PFSK-1 (cell line): ENCODE results near the gene OPCML.

Experiments
- FOXP2 ChIP-seq: optimal IDR thresholded peaks from 2 replicates; pipeline ENCODE3; 2011; ENCODE audit warnings: borderline replicate concordance, control low read depth, inconsistent platforms; ENCODE audit not compliant: insufficient read depth; ENCODE audit errors: extremely low read length, extremely low read depth
- POLR2AphosphoS5 ChIP-seq: IDR thresholded peaks from 2 replicates; pipeline ENCODE4 v1.6.1; 2012; ENCODE audit warnings: low read depth, mild to moderate bottlenecking, control low read depth, low read length, moderate library complexity
- SIN3A ChIP-seq: IDR thresholded peaks from 2 replicates; pipeline ENCODE4 v1.6.1; 2012; ENCODE audit warnings: mild to moderate bottlenecking, low read length, moderate library complexity, borderline replicate concordance; ENCODE audit not compliant: insufficient read depth
- TAF1 ChIP-seq: IDR thresholded peaks from 2 replicates; pipeline ENCODE4 v1.6.1; 2012; ENCODE audit warnings: low read length, control low read depth, borderline replicate concordance; ENCODE audit not compliant: insufficient read depth
- TF ChIP-seq, protein P1 (sequence below), 2 experiments: IDR thresholded peaks; 2 replicates each; pipeline versions ENCODE4 v1.6.1 to v1.8.0; 2011 to 2012; ENCODE audit warnings: low read depth in 2 of 2, low read length in 2 of 2, control low read depth in 1 of 2, inconsistent platforms in 1 of 2, mild to moderate bottlenecking in 1 of 2, moderate library complexity in 1 of 2; ENCODE audit not compliant: insufficient read depth in 1 of 2

OPCML gene

GRCh38 chr11:133052537-133052936, 479.8 kb downstream of the OPCML start:
- TF ChIP-seq POLR2AphosphoS5, result no peak
- no peak for TF ChIP-seq TAF1
- TF ChIP-seq SIN3A, result no peak
- no peak for TF ChIP-seq FOXP2
- TF ChIP-seq, protein P1, sequence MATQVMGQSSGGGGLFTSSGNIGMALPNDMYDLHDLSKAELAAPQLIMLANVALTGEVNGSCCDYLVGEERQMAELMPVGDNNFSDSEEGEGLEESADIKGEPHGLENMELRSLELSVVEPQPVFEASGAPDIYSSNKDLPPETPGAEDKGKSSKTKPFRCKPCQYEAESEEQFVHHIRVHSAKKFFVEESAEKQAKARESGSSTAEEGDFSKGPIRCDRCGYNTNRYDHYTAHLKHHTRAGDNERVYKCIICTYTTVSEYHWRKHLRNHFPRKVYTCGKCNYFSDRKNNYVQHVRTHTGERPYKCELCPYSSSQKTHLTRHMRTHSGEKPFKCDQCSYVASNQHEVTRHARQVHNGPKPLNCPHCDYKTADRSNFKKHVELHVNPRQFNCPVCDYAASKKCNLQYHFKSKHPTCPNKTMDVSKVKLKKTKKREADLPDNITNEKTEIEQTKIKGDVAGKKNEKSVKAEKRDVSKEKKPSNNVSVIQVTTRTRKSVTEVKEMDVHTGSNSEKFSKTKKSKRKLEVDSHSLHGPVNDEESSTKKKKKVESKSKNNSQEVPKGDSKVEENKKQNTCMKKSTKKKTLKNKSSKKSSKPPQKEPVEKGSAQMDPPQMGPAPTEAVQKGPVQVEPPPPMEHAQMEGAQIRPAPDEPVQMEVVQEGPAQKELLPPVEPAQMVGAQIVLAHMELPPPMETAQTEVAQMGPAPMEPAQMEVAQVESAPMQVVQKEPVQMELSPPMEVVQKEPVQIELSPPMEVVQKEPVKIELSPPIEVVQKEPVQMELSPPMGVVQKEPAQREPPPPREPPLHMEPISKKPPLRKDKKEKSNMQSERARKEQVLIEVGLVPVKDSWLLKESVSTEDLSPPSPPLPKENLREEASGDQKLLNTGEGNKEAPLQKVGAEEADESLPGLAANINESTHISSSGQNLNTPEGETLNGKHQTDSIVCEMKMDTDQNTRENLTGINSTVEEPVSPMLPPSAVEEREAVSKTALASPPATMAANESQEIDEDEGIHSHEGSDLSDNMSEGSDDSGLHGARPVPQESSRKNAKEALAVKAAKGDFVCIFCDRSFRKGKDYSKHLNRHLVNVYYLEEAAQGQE (IDR thresholded peaks at IDR 0.05; ENCODE audit: insufficient read depth in 1 of 2, low read depth in 2 of 2, low read length in 2 of 2), result no peak

DNA sequence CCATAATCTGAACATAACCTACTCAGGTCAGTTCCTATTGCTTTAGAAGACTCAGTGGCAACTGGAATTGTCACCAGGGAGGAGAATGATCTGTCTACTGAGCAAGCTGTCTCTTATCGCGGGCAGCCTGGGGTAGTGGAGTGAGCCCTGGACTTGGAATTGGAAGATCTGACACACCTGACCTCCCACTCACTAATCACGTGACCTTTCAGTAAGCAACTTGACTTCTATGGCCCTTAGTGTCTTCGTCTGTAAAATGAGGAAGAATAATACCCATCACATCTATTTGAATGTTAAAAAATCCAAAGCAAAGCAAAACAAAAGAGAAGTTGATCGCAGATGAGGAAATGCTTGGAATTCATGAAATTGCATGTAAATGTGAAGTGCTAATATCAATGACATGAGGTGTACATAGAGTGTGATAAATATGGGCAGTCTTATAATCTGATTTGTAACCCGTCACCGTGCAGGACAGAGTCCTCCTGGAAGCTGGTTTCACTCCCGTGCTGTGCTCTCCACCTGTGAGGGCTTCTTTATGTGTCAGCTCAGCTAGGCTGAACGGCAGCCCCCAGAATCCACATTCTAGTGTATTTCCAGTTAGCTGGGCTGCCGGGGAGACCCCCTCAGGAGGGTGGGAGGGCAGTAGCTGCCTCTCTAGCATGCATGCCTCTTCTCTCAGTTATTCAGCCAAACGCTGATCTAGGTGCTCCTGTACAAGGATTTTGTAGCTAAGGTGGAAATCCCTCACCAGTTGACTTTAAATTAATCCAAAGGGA, 482.9 kb downstream of the OPCML start:
- TF ChIP-seq, protein P1 (IDR thresholded peaks at IDR 0.05; ENCODE audit: insufficient read depth in 1 of 2, low read depth in 2 of 2, low read length in 2 of 2), result no peak
- TF ChIP-seq POLR2AphosphoS5 (no peak), TAF1 (no peak), FOXP2 (no peak), SIN3A (no peak)

DNA sequence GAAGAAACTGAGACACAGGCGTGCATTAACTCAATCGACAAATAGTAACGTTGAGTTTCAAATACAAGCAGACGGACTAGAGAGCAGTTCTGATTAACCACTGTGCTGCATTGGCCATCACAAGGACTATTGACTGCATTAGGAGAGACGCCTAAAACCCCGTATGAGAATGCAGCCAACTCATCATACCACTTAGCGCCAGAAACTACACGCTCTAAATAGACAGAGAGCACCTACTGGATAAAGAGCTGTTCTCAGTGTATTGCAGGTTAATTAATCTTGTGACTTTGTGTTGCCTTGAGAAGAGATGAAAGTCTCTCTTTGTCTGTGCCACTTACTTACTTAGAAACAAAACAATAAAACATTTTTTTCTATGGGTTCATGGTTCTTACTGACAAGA, 484.0 kb downstream of the OPCML start:
- no peak for TF ChIP-seq SIN3A

- TF ChIP-seq, protein P1 (IDR thresholded peaks at IDR 0.05; ENCODE audit: insufficient read depth in 1 of 2, low read depth in 2 of 2, low read length in 2 of 2), result no peak
- TF ChIP-seq SIN3A (no peak), TAF1 (no peak), FOXP2 (no peak), POLR2AphosphoS5 (no peak)
Measured at GRCh38 chr11:133047771-133048115, 484.6 kb downstream of the OPCML start.

DNA sequence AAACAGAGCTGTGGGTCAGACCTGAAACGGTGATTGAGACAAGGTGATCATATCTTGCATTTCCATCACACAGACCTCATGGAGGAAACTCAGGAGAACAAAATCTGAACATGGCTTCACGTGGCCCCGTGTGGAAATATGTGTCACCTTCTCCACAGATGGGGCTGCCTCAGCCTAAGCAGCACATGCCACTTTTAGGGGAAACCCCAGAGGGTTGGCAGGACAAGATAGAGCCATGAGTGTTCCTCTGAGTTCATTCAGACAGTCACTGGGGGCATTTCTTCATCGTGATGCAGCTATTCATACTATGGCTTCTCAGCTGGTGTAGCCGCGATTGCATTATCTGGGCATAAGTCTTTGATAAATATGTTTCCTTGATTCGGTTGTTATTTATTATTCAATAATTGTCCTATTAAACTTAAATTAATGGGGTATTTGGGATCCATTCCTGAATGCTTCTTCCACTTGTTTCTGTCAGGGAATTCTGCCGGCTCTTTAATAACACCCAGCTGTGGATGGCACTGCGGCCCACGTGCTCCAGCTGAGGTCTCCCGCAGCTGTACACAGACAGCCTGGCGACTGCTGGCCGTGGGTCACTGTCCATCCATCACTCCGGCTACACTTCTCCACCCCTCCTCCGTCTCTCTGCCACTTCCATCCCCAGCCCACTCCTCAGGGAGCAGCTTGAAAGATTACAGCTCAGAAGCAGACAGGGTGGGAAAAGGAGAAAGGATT, 485.1 kb downstream of the OPCML start:
- TF ChIP-seq SIN3A (no peak), POLR2AphosphoS5 (no peak), FOXP2 (no peak), TAF1 (no peak)
- TF ChIP-seq, protein P1 (IDR thresholded peaks at IDR 0.05; ENCODE audit: insufficient read depth in 1 of 2, low read depth in 2 of 2, low read length in 2 of 2), result no peak
